GM12878 (cell line): ENCODE results near the gene XNDC1N. TPM values are rescaled to one million over a fixed set of nuclear protein-coding genes. Genes with fewer than 3 reads are reported as not detected.
A peak's percentile ranks its signal among the peaks of the same experiment; 100 is the strongest.

Experiments used
- ATAC-seq: fragments of 200-7000 bp; cut with Tn5 transposase; 3 replicates; pipeline ENCODE4 v1.9.1; 2020; ENCODE audit warnings: mild to moderate bottlenecking, moderate library complexity
- BruUV-seq: library from RNA; stranded (reverse); fragments of 400-500 nt; replicated peaks from 2 replicates; lab custom pipeline; 2021; lab: Mats Ljungman, UMichigan
- CTCF ChIA-PET: fragments of 300-600 bp; sonication (Branson Sonifier 250); formaldehyde crosslinking; extraction: SDS; loops from one replicate; lab custom pipeline; 2021; ENCODE audit warnings: inconsistent platforms; lab: Yijun Ruan, JAX
- POLR2A ChIA-PET: fragments of 350-600 bp; formaldehyde crosslinking; extraction: SDS; loops from one replicate; lab custom pipeline; 2021; ENCODE audit warnings: inconsistent platforms; lab: Charles Lee
- RAD21 ChIA-PET: fragments of 300-600 bp; sonication (Branson Sonifier 250); formaldehyde crosslinking; loops from one replicate; lab custom pipeline; 2023; ENCODE audit warnings: antibody characterized with exemption; ENCODE audit not compliant: unreplicated experiment; lab: Charles Lee
- SMC1A ChIA-PET: fragments of 300-600 bp; sonication (Branson Sonifier 250); formaldehyde crosslinking; loops from one replicate; lab custom pipeline; 2023; ENCODE audit not compliant: unreplicated experiment, uncharacterized antibody; lab: Charles Lee
- DNase-seq: peaks from one replicate; pipeline ENCODE4 v3.0.0-alpha.2; 2011; ENCODE audit warnings: low read depth, low spot score
- FAIRE-seq: peaks from 3 replicates; lab custom pipeline; 2011; peaks lifted over from hg19 to GRCh38; lab: Jason Lieb, UNC
- H2AFZ ChIP-seq: 2 replicates; pipeline ENCODE4 v1.6.0; 2011; ENCODE audit warnings: low read depth, low read length, control low read depth; ENCODE audit not compliant: control insufficient read depth
- H3K27ac ChIP-seq: 2 replicates; pipeline ENCODE4 v1.5.1; 2011; ENCODE audit warnings: control low read depth; ENCODE audit not compliant: control insufficient read depth, insufficient read depth
- H3K27me3 ChIP-seq, 2 experiments: replicated peaks in 1 of 2; 2 replicates each; pipeline versions ENCODE4 v1.6.0 to v1.6.1; 2011; ENCODE audit warnings: low read length in 1 of 2; ENCODE audit not compliant: control insufficient read depth in 2 of 2, insufficient read depth in 2 of 2
- H3K36me3 ChIP-seq, 2 experiments: 2 replicates each; pipeline ENCODE4 v1.5.1; 2011; ENCODE audit warnings: low read length in 1 of 2; ENCODE audit not compliant: control insufficient read depth in 2 of 2, insufficient read depth in 2 of 2
- H3K4me1 ChIP-seq: 2 replicates; pipeline ENCODE4 v1.6.1; 2011; ENCODE audit warnings: mild to moderate bottlenecking, low read length, moderate library complexity, mixed read lengths; ENCODE audit not compliant: control insufficient read depth, insufficient read depth
- H3K4me2 ChIP-seq: 2 replicates; pipeline ENCODE4 v1.6.0; 2011; ENCODE audit warnings: control low read depth; ENCODE audit not compliant: control insufficient read depth, insufficient read depth
- H3K4me3 ChIP-seq: fragments of 200-600 bp; sonication (generic); 2 replicates; pipeline ENCODE4 v1.5.1; 2016
- H3K79me2 ChIP-seq: 2 replicates; pipeline ENCODE4 v1.6.0; 2011; ENCODE audit warnings: low read length; ENCODE audit not compliant: control insufficient read depth, insufficient read depth
- H3K9ac ChIP-seq: 2 replicates; pipeline ENCODE4 v1.8.0; 2011; ENCODE audit warnings: low read length, control low read depth, mixed read lengths; ENCODE audit not compliant: control insufficient read depth, insufficient read depth
- H3K9me3 ChIP-seq: replicated peaks from 3 replicates; pipeline ENCODE4 v1.5.1; 2011; ENCODE audit warnings: mild to moderate bottlenecking, low read length; ENCODE audit not compliant: control insufficient read depth, insufficient read depth
- H4K20me1 ChIP-seq: 2 replicates; pipeline ENCODE4 v1.6.0; 2011; ENCODE audit not compliant: control insufficient read depth, insufficient read depth
- ATF7 ChIP-seq: fragments of 450-650 bp; IDR thresholded peaks from 2 replicates; pipeline ENCODE4 v1.6.1; 2016; ENCODE audit warnings: low read depth, mild to moderate bottlenecking
- CBFB ChIP-seq: IDR thresholded peaks from 2 replicates; pipeline ENCODE4 v1.6.1; 2016; ENCODE audit warnings: antibody characterized with exemption, low read depth
- DPF2 ChIP-seq: fragments of 450-650 bp; IDR thresholded peaks from 2 replicates; pipeline ENCODE4 v1.6.1; 2017; ENCODE audit warnings: mild to moderate bottlenecking
- EZH2 ChIP-seq: IDR thresholded peaks from 2 replicates; pipeline ENCODE4 v1.6.1; 2012; ENCODE audit warnings: low read depth, mild to moderate bottlenecking, control low read depth, inconsistent platforms, low read length, borderline replicate concordance; ENCODE audit not compliant: control insufficient read depth
- KAT2A ChIP-seq: conservative IDR thresholded peaks from 2 replicates; pipeline ENCODE4 v1.6.1; 2011; ENCODE audit warnings: low read depth, low read length; ENCODE audit not compliant: control insufficient read depth
- KDM1A ChIP-seq: fragments of 200-600 bp; sonication (generic); IDR thresholded peaks from 2 replicates; pipeline ENCODE4 v1.6.1; 2016; ENCODE audit warnings: borderline replicate concordance
- KLF5 ChIP-seq: fragments of 450-650 bp; IDR thresholded peaks from 2 replicates; pipeline ENCODE4 v1.6.1; 2014; ENCODE audit warnings: mild to moderate bottlenecking; ENCODE audit not compliant: partially characterized antibody
- NFYA ChIP-seq: IDR thresholded peaks from 2 replicates; pipeline ENCODE4 v1.6.1; 2011; ENCODE audit warnings: low read depth, mild to moderate bottlenecking, low read length, improper control_type of control experiment, borderline replicate concordance
- NKRF ChIP-seq: fragments of 450-650 bp; conservative IDR thresholded peaks from 2 replicates; pipeline ENCODE4 v1.6.1; 2017; ENCODE audit warnings: mild to moderate bottlenecking, moderate library complexity
- PAX5 ChIP-seq: IDR thresholded peaks from 2 replicates; pipeline ENCODE4 v1.6.1; 2011; ENCODE audit warnings: low read depth, low read length, borderline replicate concordance
- PML ChIP-seq: IDR thresholded peaks from 2 replicates; pipeline ENCODE4 v1.6.1; 2012; ENCODE audit warnings: low read length, inconsistent platforms
- POLR2A ChIP-seq: IDR thresholded peaks from 2 replicates; pipeline ENCODE4 v1.6.1; 2011; ENCODE audit warnings: low read depth, mild to moderate bottlenecking, low read length
- RBBP5 ChIP-seq: fragments of 200-600 bp; sonication (generic); conservative IDR thresholded peaks from 2 replicates; pipeline ENCODE4 v1.6.1; 2016
- SIN3A ChIP-seq: IDR thresholded peaks from 2 replicates; pipeline ENCODE4 v1.6.1; 2012; ENCODE audit warnings: low read depth, low read length, improper control_type of control experiment
- SP1 ChIP-seq: IDR thresholded peaks from one replicate; pipeline ENCODE4 v1.6.1; 2011; ENCODE audit warnings: low read depth, low read length
- TAF1 ChIP-seq: IDR thresholded peaks from 2 replicates; pipeline ENCODE4 v1.6.1; 2011; ENCODE audit warnings: mild to moderate bottlenecking, low read depth, low read length, borderline replicate concordance
- TBL1XR1 ChIP-seq: IDR thresholded peaks from 2 replicates; pipeline ENCODE4 v1.6.1; 2012; ENCODE audit warnings: low read depth, low read length, improper control_type of control experiment
- YBX1 ChIP-seq: fragments of 450-650 bp; IDR thresholded peaks from 2 replicates; pipeline ENCODE4 v1.6.1; 2016; ENCODE audit warnings: antibody characterized with exemption
- ZBTB40 ChIP-seq: fragments of 450-650 bp; IDR thresholded peaks from 2 replicates; pipeline ENCODE4 v1.6.1; 2016; ENCODE audit warnings: mild to moderate bottlenecking, moderate library complexity, borderline replicate concordance
- WGBS: methylation state at CpG from one replicate; pipeline ENCODE4 v1.1.6; 2016; ENCODE audit warnings: low lambda C conversion rate; ENCODE audit not compliant: insufficient replicate concordance, insufficient coverage; ENCODE audit errors: missing lambda C conversion rate; 5-methylcytosine and 5-hydroxymethylcytosine counted together
- in situ Hi-C: fragments of 300-500 bp; cut with MboI; formaldehyde crosslinking; loops from 9 replicates; pipeline ENCODE4 v1.14.3; 2018; ENCODE audit warnings: mixed read lengths
- intact Hi-C: fragments of 100-400 bp; cut with micrococcal nuclease; formaldehyde crosslinking; loops from one replicate; pipeline ENCODE4 v1.14.2; 2022; ENCODE audit not compliant: unreplicated experiment
- polyA plus RNA-seq, 11 experiments: library from polyadenylated mRNA; depleted of rRNA in 4 of 11; unstranded in 6 of 11; stranded (reverse) in 5 of 11; fragments of >200 nt; fragmentation: Nextera tagmentation in 4 of 11; fragmentation: Illumina TruSeq in 1 of 11; extraction: Ambion mirVana in 4 of 11; extraction: Trizol in 1 of 11; gene quantifications; 1 replicate in 1 of 11; 2 replicates in 10 of 11; pipeline versions ENCODE4 v1.2.1 to v1.2.3, GENCODE V29; 2011 to 2016; ENCODE audit warnings: inconsistent platforms in 2 of 11, missing spikeins in 2 of 11, low read depth in 1 of 11
- total RNA-seq, 4 experiments: library from RNA; depleted of rRNA in 3 of 4; stranded (reverse); fragments of >200 nt in 3 of 4; fragmentation: Illumina TruSeq in 1 of 4; extraction: Trizol in 1 of 4; gene quantifications; 2 replicates each; pipeline versions ENCODE4 v1.2.1 to v1.2.3, GENCODE V29; 2013 to 2021

XNDC1N gene
- total and polyA plus RNA-seq, 10 of the 15 experiments (the other 5 are each of a cell fraction or from before 2014, with no cell fraction given), result 5.7 to 13.7 (median 9.8) TPM

GRCh38 chr11:71962428-71963038 lies 34.1 kb upstream of the XNDC1N start (continued):
- TF ChIP-seq NFYA (no peak), CBFB (no peak), TBL1XR1 (no peak), KAT2A (no peak), POLR2A (no peak), DPF2 (peak; percentile 99), RBBP5 (no peak), ATF7 (peak; percentile 85), PAX5 (no peak), EZH2 (no peak), YBX1 (no peak)

DNA sequence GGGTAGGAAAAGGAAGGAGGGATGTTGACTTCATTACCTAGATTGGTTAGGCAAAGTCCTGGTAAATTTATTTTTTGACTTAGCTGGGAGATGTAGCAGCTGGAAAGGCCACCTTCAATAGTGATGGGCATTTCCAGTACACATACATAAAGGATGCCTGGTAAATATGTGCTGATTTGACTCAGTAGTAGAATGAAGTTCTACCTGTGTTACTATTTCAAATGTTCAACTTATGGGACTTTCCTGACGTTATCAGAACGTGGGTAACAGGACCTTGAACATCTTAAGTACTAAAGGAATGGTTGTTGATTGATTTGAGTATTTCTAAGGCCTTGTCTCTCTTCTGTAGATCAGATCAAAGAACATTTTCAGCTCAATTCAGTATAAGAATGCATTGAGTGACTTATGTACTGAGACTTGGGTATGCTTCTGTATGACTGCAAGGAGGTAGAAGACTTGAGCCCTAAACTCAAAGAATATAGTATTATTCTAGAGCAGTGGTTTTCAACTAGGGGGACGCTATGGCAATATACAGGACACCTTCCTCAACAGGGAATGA lies 27.6 kb upstream of the XNDC1N start:
- Histone ChIP-seq H3K4me3 (no peak overlapping the region), H2AFZ (no peak overlapping the region), H3K9me3 (no peaks in the 10 kb centered on the region), H3K36me3 (peaks cover 7 to 19% of the 10 kb centered on the region in 2 experiments), H3K79me2 (peaks cover 41% of the 10 kb centered on the region), H4K20me1 (no peaks in the 10 kb centered on the region), H3K27ac (no peak overlapping the region), H3K9ac (no peak overlapping the region), H3K4me1 (no peaks in the 10 kb centered on the region; the same call in 1 of the 2 replicates), H3K4me2 (no peak overlapping the region), H3K27me3 (no peaks in the 10 kb centered on the region)
- FAIRE-seq, result no peak
- peak; percentile 42 for ATAC-seq
- 23% methylated on average over 3 of the region's 3 CpGs for WGBS
- in situ Hi-C loops, result no loop called here
- SMC1A ChIA-PET, result interaction anchor here (1.0 to 4.3 kb wide), 9 partner anchors 11 to 475 kb away, joined by 3 to 27 read pairs (median 6); partner anchors contain the start of gene XNDC1N
- BruUV-seq, result no TSS peak
- RAD21 ChIA-PET, result interaction anchor here (0.6 to 0.7 kb wide), 2 partner anchors 9 to 23 kb away, joined by 3 to 5 read pairs; no protein-coding TSS in a partner anchor
- intact Hi-C loops, result no loop called here
- DNase-seq, result no peak
- POLR2A ChIA-PET, result interaction anchor here (0.6 to 3.6 kb wide), 5 partner anchors 7 to 211 kb away, joined by 4 to 16 read pairs (median 8); partner anchors contain the start of genes RNF121 and XNDC1N
- CTCF ChIA-PET, result interaction anchor here (0.8 to 2.0 kb wide), 5 partner anchors 7 to 95 kb away, joined by 3 to 6 read pairs (median 3); no protein-coding TSS in a partner anchor
- TF ChIP-seq TAF1 (no peak), PML (no peak), KLF5 (no peak), SP1 (no peak), NKRF (no peak), KDM1A (no peak), ZBTB40 (no peak), SIN3A (no peak)
